Measurements from ENCODE around the gene KLK6.

The KLK6 gene

GRCh38 chr19:50921426-50922316 lies 47.7 kb downstream of the KLK6 start:
- Histone ChIP-seq H3K4me1 (ENCODE audit: control insufficient read depth in 1 of 2, insufficient read depth in 2 of 2, low read length in 2 of 2) (no peaks in the 10 kb centered on the region), H3K4me3 (ENCODE audit: low read depth in 1 of 2, low read length in 2 of 2) (no peak overlapping the region), H3K36me3 (ENCODE audit: control insufficient read depth in 1 of 2, insufficient read depth in 2 of 2, low read length in 2 of 2) (no peaks in the 10 kb centered on the region), H3K27ac (ENCODE audit: low read length) (no peak overlapping the region), H3K27me3 (ENCODE audit: low read depth, low read length) (no peaks in the 10 kb centered on the region), H3K9me3 (ENCODE audit: control insufficient read depth in 1 of 2, low read length in 2 of 2) (no peaks in the 10 kb centered on the region)

- Histone ChIP-seq H3K27ac (ENCODE audit: low read length) (no peak overlapping the region), H3K4me1 (ENCODE audit: control insufficient read depth in 1 of 2, insufficient read depth in 2 of 2, low read length in 2 of 2) (no peaks in the 10 kb centered on the region), H3K9me3 (ENCODE audit: control insufficient read depth in 1 of 2, low read length in 2 of 2) (no peaks in the 10 kb centered on the region), H3K4me3 (ENCODE audit: low read depth in 1 of 2, low read length in 2 of 2) (no peak overlapping the region), H3K27me3 (ENCODE audit: low read depth, low read length) (peaks cover 10% of the 10 kb centered on the region), H3K36me3 (ENCODE audit: control insufficient read depth in 1 of 2, insufficient read depth in 2 of 2, low read length in 2 of 2) (no peaks in the 10 kb centered on the region)
Observed at GRCh38 chr19:50916069-50916468, 53.3 kb downstream of the KLK6 start.

GRCh38 chr19:50912727-50913716 lies 56.4 kb downstream of the KLK6 start:
- Histone ChIP-seq H3K27ac (ENCODE audit: low read length) (no peak overlapping the region), H3K4me3 (ENCODE audit: low read depth in 1 of 2, low read length in 2 of 2) (no peak overlapping the region), H3K4me1 (ENCODE audit: control insufficient read depth in 1 of 2, insufficient read depth in 2 of 2, low read length in 2 of 2) (peaks cover 0 to 6% of the 10 kb centered on the region in 2 donors), H3K27me3 (ENCODE audit: low read depth, low read length) (peaks cover 27% of the 10 kb centered on the region), H3K9me3 (ENCODE audit: control insufficient read depth in 1 of 2, low read length in 2 of 2) (no peaks in the 10 kb centered on the region), H3K36me3 (ENCODE audit: control insufficient read depth in 1 of 2, insufficient read depth in 2 of 2, low read length in 2 of 2) (no peaks in the 10 kb centered on the region)

DNA sequence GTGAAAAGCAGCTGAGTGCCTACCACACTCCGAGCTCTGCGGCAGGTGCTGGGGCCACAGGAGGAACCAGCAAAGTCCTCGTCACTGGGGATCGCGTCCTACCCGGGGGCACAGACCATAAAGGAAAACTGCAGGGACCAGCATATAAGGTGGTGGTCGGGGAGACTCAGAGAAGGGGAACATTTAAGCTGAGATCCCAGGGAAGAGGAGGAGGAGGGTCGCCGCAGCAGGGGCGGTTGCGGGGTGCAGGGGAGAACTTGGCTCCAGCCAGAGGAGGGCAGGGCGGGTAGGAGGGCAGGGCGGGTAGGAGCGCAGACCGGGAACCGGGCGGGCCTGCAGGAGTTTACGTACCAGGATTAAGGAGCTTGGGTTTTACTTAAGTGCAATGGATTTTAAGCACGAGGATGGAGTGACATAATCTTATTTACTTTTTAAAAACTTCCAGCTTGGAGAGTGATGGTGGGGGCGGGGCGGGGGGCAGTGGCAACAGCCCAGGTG lies 57.2 kb downstream of the KLK6 start:
- no peak overlapping the region for H3K4me3 ChIP-seq (ENCODE audit: low read depth in 1 of 2, low read length in 2 of 2)
- H3K27ac ChIP-seq (ENCODE audit: low read length), result no peak overlapping the region
- H3K27me3 ChIP-seq (ENCODE audit: low read depth, low read length), result peaks cover 32% of the 10 kb centered on the region
- peaks cover 0 to 6% of the 10 kb centered on the region in 2 donors for H3K4me1 ChIP-seq (ENCODE audit: control insufficient read depth in 1 of 2, insufficient read depth in 2 of 2, low read length in 2 of 2)
- H3K9me3 ChIP-seq (ENCODE audit: control insufficient read depth in 1 of 2, low read length in 2 of 2), result no peaks in the 10 kb centered on the region
- no peaks in the 10 kb centered on the region for H3K36me3 ChIP-seq (ENCODE audit: control insufficient read depth in 1 of 2, insufficient read depth in 2 of 2, low read length in 2 of 2)

DNA sequence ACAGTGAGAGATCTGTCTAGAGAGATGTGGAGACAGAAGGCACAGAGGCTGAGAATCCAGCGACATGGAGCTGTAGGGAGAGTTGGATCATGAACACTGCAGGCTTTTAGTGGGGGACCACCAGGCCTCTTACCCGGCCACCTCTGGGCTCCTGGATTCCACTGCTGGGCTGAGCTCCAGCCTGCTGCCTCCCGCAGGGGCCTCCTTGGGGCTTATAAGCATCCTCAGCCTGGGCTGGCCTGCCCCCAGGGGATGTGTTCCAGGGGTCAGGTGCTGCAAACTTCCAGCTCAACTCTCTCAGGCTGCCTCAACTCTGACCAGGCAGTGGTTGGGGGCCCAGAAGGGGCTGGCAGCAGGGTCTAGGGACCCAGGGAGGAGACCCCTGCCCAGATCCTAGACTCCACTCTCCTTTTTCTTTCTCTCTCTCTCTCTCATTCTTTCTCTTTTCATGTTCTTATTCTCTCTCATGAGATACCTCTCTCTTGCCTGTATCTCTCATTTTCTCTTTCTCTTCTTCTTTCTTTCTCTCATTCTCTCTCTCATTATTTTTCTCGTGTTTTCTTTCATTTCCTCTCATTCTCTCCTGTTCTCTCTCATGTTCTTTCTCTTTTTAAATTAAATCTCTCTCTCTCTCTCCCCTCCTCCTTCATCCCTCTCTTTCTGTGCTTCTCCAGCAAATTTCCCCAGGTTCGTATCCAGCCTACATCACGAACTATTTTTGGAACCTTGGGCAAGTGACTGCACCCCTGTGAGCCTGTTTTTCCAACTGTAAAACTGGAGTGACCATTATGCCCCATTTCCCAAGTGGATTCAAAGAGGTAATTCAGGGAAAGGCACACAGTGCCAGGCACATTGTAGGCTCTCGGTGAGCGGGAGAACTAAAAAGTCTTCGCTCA lies 57.9 kb downstream of the KLK6 start, which contains the start of gene KLK4:
TSS of gene KLK4 (minus strand) at position 190 of the 896 bp plus-strand sequence. CDS start 657 bp downstream, outside the sequence.
- peaks cover 32% of the 10 kb centered on the region for H3K27me3 ChIP-seq (ENCODE audit: low read depth, low read length)
- H3K36me3 ChIP-seq (ENCODE audit: control insufficient read depth in 1 of 2, insufficient read depth in 2 of 2, low read length in 2 of 2), result no peaks in the 10 kb centered on the region
- no peaks in the 10 kb centered on the region for H3K9me3 ChIP-seq (ENCODE audit: control insufficient read depth in 1 of 2, low read length in 2 of 2)
- H3K4me3 ChIP-seq (ENCODE audit: low read depth in 1 of 2, low read length in 2 of 2), result no peak within 1 kb of the TSS
- no peak within 1 kb of the TSS for H3K27ac ChIP-seq (ENCODE audit: low read length)
- H3K4me1 ChIP-seq (ENCODE audit: control insufficient read depth in 1 of 2, insufficient read depth in 2 of 2, low read length in 2 of 2), result peaks cover 0 to 6% of the 10 kb centered on the region in 2 donors

- Histone ChIP-seq H3K27me3 (ENCODE audit: low read depth, low read length) (peaks cover 35% of the 10 kb centered on the region), H3K27ac (ENCODE audit: low read length) (no peak overlapping the region), H3K9me3 (ENCODE audit: control insufficient read depth in 1 of 2, low read length in 2 of 2) (no peaks in the 10 kb centered on the region), H3K4me3 (ENCODE audit: low read depth in 1 of 2, low read length in 2 of 2) (no peak overlapping the region), H3K36me3 (ENCODE audit: control insufficient read depth in 1 of 2, insufficient read depth in 2 of 2, low read length in 2 of 2) (no peaks in the 10 kb centered on the region), H3K4me1 (ENCODE audit: control insufficient read depth in 1 of 2, insufficient read depth in 2 of 2, low read length in 2 of 2) (peaks cover 0 to 6% of the 10 kb centered on the region in 2 donors)
Observed at GRCh38 chr19:50910722-50911121, 58.7 kb downstream of the KLK6 start.

DNA sequence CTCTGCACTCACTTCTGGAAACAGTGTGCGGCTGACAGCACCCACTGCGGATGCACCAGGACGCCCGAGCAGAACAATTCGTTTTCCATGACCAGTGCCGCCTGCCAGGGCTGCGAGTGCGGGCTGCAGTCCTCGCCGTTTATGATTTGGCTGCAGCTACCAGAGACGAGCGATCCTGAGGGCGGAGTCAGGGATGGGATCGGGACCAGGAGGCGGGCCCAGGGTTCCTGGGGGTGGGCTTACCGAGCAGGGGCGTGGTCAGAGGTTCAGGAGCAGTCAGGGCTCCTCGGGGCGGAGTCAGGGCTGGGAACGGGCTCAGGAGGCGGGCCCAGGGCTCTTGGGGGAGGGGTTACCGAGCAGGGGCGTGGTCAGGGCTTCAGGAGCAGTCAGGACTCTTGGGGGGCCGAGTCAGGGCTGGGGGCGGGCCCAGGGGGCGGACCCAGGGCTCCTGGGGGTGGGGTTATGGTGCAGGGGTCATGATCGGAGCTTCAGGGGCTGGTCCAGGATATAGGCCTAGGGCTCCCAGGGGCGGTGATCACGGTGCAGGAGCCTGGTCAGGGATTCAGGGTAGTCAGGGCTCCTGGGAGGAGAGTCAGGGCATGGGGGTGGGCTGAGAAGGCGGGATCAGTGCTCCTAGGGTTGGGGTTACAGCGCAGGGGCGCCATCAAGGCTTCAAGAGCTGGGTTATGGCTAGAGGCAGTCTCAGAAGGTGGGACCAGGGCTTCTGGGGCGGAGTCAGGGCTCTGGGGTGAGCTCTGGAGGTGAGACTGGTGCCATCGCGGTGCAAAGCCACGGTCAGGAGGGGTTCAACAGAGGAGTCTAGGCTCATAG lies 59.9 kb downstream of the KLK6 start:
- Histone ChIP-seq H3K27me3 (ENCODE audit: low read depth, low read length) (peaks cover 35% of the 10 kb centered on the region), H3K4me1 (ENCODE audit: control insufficient read depth in 1 of 2, insufficient read depth in 2 of 2, low read length in 2 of 2) (peaks cover 0 to 6% of the 10 kb centered on the region in 2 donors), H3K9me3 (ENCODE audit: control insufficient read depth in 1 of 2, low read length in 2 of 2) (no peaks in the 10 kb centered on the region), H3K4me3 (ENCODE audit: low read depth in 1 of 2, low read length in 2 of 2) (peak overlapping the region in 1 of 2 donors; percentile 24), H3K27ac (ENCODE audit: low read length) (no peak overlapping the region), H3K36me3 (ENCODE audit: control insufficient read depth in 1 of 2, insufficient read depth in 2 of 2, low read length in 2 of 2) (no peaks in the 10 kb centered on the region)

Data from muscle layer of duodenum (tissue), 2 donors.